Neural cell (in vitro differentiated cells): Measurements from ENCODE around the gene KCNJ10. TPM values are rescaled to one million over a fixed set of nuclear protein-coding genes. Genes with fewer than 3 reads are reported as not detected.

Experiments used
- H2AFZ ChIP-seq: fragments of 200-600, 300-800 bp; sonication (generic), shearing (Covaris generic); 2 replicates; pipeline ENCODE4 v1.6.0; 2014; ENCODE audit warnings: low read depth, mild to moderate bottlenecking, antibody characterized with exemption, low read length, moderate library complexity
- H3F3A ChIP-seq: fragments of 200-600 bp; shearing (Covaris generic); 2 replicates; pipeline ENCODE4 v1.6.1; 2016; ENCODE audit warnings: mild to moderate bottlenecking, moderate library complexity, mixed read lengths, antibody characterized with exemption, low read length; ENCODE audit not compliant: insufficient read depth, poor library complexity, severe bottlenecking
- H3K27ac ChIP-seq: fragments of 200-600, 300-800 bp; sonication (generic), shearing (Covaris generic); 2 replicates; pipeline ENCODE4 v1.5.1; 2014; ENCODE audit warnings: mild to moderate bottlenecking, low read length, moderate library complexity
- H3K27me3 ChIP-seq: fragments of 300-800, 200-600 bp; sonication (generic), shearing (Covaris generic); 2 replicates; pipeline ENCODE4 v1.6.0; 2014; ENCODE audit warnings: mild to moderate bottlenecking, low read depth, low read length, moderate library complexity; ENCODE audit not compliant: insufficient read depth
- H3K36me3 ChIP-seq: fragments of 300-800, 200-600 bp; sonication (generic), shearing (Covaris generic); 2 replicates; pipeline ENCODE4 v1.5.1; 2014; ENCODE audit warnings: mild to moderate bottlenecking, antibody characterized with exemption, low read length, moderate library complexity; ENCODE audit not compliant: insufficient read depth
- H3K4me2 ChIP-seq: fragments of 300-800, 200-600 bp; sonication (generic), shearing (Covaris generic); 2 replicates; pipeline ENCODE4 v1.6.0; 2014; ENCODE audit warnings: mild to moderate bottlenecking, low read length
- H3K4me3 ChIP-seq: fragments of 300-800, 200-600 bp; sonication (generic), shearing (Covaris generic); 2 replicates; pipeline ENCODE4 v1.5.1; 2014; ENCODE audit warnings: mild to moderate bottlenecking, low read length, moderate library complexity
- H3K79me2 ChIP-seq: fragments of 200-600 bp; shearing (Covaris generic); replicated peaks from 2 replicates; pipeline ENCODE4 v1.6.0; 2014; ENCODE audit warnings: mild to moderate bottlenecking, low read length, moderate library complexity; ENCODE audit not compliant: insufficient read depth
- H3K9ac ChIP-seq: fragments of 300-800, 200-600 bp; sonication (generic), shearing (Covaris generic); 2 replicates; pipeline ENCODE4 v1.6.1; 2016; ENCODE audit warnings: mild to moderate bottlenecking, low read length, mixed read lengths
- H3K9me2 ChIP-seq: fragments of 200-600 bp; shearing (Covaris generic); 2 replicates; pipeline ENCODE4 v1.6.1; 2016; ENCODE audit warnings: mild to moderate bottlenecking, low read length, mixed read lengths; ENCODE audit not compliant: insufficient read depth
- H3K9me3 ChIP-seq: fragments of 200-600, 300-800 bp; sonication (generic), shearing (Covaris generic); 2 replicates; pipeline ENCODE4 v1.6.1; 2016; ENCODE audit warnings: mild to moderate bottlenecking, mixed run types, low read length, moderate library complexity, mixed read lengths
- H4K20me1 ChIP-seq: fragments of 200-600 bp; shearing (Covaris generic); 2 replicates; pipeline ENCODE4 v1.6.1; 2016; ENCODE audit warnings: mild to moderate bottlenecking, mixed run types; ENCODE audit not compliant: insufficient read depth
- CTCF ChIP-seq: fragments of 450-650 bp; IDR thresholded peaks from 2 replicates; pipeline ENCODE4 v1.5.1; 2014; ENCODE audit warnings: antibody characterized with exemption, mild to moderate bottlenecking, moderate library complexity; ENCODE audit not compliant: poor library complexity, severe bottlenecking
- EP300 ChIP-seq: fragments of 450-650 bp; conservative IDR thresholded peaks from 2 replicates; pipeline ENCODE4 v1.6.1; 2014; ENCODE audit warnings: antibody characterized with exemption, mild to moderate bottlenecking, moderate library complexity; ENCODE audit not compliant: poor library complexity, severe bottlenecking
- EZH2 ChIP-seq: fragments of 200-600, 300-800 bp; shearing (Covaris generic), sonication (generic); IDR thresholded peaks from 2 replicates; pipeline ENCODE4 v1.6.1; 2014; ENCODE audit warnings: antibody characterized with exemption, low read length, borderline replicate concordance, mild to moderate bottlenecking; ENCODE audit not compliant: insufficient read depth, poor library complexity, severe bottlenecking
- MXI1 ChIP-seq: fragments of 450-650 bp; conservative IDR thresholded peaks from 2 replicates; pipeline ENCODE4 v1.6.1; 2014; ENCODE audit warnings: antibody characterized with exemption, mild to moderate bottlenecking; ENCODE audit not compliant: poor library complexity, severe bottlenecking
- POLR2AphosphoS5 ChIP-seq: IDR thresholded peaks from 2 replicates; pipeline ENCODE4 v1.6.1; 2012
- RAD21 ChIP-seq: fragments of 450-650 bp; conservative IDR thresholded peaks from 2 replicates; pipeline ENCODE4 v1.6.1; 2014; ENCODE audit warnings: antibody characterized with exemption, mild to moderate bottlenecking, moderate library complexity
- REST ChIP-seq: IDR thresholded peaks from 2 replicates; pipeline ENCODE4 v1.6.1; 2012; ENCODE audit warnings: borderline replicate concordance
- SMC3 ChIP-seq: fragments of 450-650 bp; conservative IDR thresholded peaks from 2 replicates; pipeline ENCODE4 v1.6.1; 2014; ENCODE audit warnings: antibody characterized with exemption, mild to moderate bottlenecking, moderate library complexity; ENCODE audit not compliant: poor library complexity
- TAF1 ChIP-seq: IDR thresholded peaks from 2 replicates; pipeline ENCODE4 v1.6.1; 2012; ENCODE audit warnings: low read depth
- polyA plus RNA-seq: library from polyadenylated mRNA; depleted of rRNA; stranded (reverse); fragments of >200 nt; gene quantifications from 2 replicates; pipeline ENCODE4 v1.2.3, GENCODE V29; 2014

KCNJ10 gene
- polyA plus RNA-seq, 1 donor from 2014 or later = not detected

GRCh38 chr1:160097911-160098851, 28.2 kb upstream of the KCNJ10 start, which contains the start of gene IGSF8:
IGSF8 (minus strand) TSS chr1:160098619; CDS start chr1:160098472, 147 bp downstream.
- Histone ChIP-seq H3K9me3 (no peaks in the 10 kb centered on the region), H3K9me2 (no peaks in the 10 kb centered on the region), H3K79me2 (no peaks in the 10 kb centered on the region), H3K27me3 (no peaks in the 10 kb centered on the region), H3K9ac (peak within 1 kb of the TSS; percentile 72), H3K4me2 (peak within 1 kb of the TSS; percentile 71), H2AFZ (peak within 1 kb of the TSS; percentile 59), H4K20me1 (no peaks in the 10 kb centered on the region), H3K27ac (peak within 1 kb of the TSS; percentile 31), H3K4me3 (peak within 1 kb of the TSS; percentile 80), H3K36me3 (no peaks in the 10 kb centered on the region), H3F3A (no peaks in the 10 kb centered on the region)
- TF ChIP-seq POLR2AphosphoS5 = no peak
- TF ChIP-seq SMC3 = peak; percentile 13
- no peak for TF ChIP-seq RAD21
- no peak for TF ChIP-seq REST
- TF ChIP-seq MXI1 = no peak
- no peak for TF ChIP-seq EZH2
- peak; percentile 29 for TF ChIP-seq TAF1
- TF ChIP-seq CTCF = no peak
- no peak for TF ChIP-seq EP300

- Histone ChIP-seq H3K4me2 (peak overlapping the region; percentile 71), H3K9me3 (no peaks in the 10 kb centered on the region), H3K79me2 (no peaks in the 10 kb centered on the region), H3K36me3 (no peaks in the 10 kb centered on the region), H2AFZ (no peak overlapping the region), H3K9me2 (no peaks in the 10 kb centered on the region), H3F3A (no peaks in the 10 kb centered on the region), H3K27ac (no peak overlapping the region), H3K27me3 (no peaks in the 10 kb centered on the region), H4K20me1 (no peaks in the 10 kb centered on the region), H3K9ac (peak overlapping the region; percentile 72), H3K4me3 (peak overlapping the region; percentile 80)
- TF ChIP-seq SMC3 (no peak), EP300 (no peak), REST (no peak), EZH2 (no peak), TAF1 (no peak), POLR2AphosphoS5 (no peak), RAD21 (no peak), CTCF (no peak), MXI1 (no peak)
Measured at GRCh38 chr1:160097151-160097910, 27.4 kb upstream of the KCNJ10 start.
